ENCODE data around the gene NCBP1. TPM values are rescaled to one million over a fixed set of nuclear protein-coding genes. Genes with fewer than 3 reads are reported as not detected.

NCBP1 gene
- total RNA-seq, 1 donor from 2014 or later = 52.2 TPM

GRCh38 chr9:97594381-97594921 is 39.2 kb upstream of the NCBP1 start:
- Mint-ChIP-seq H3K36me3 (ENCODE audit: low read depth) (no peaks in the 10 kb centered on the region), H3K4me3 (no peak overlapping the region), H3K27ac (ENCODE audit: unreplicated experiment) (no peak overlapping the region), H3K27me3 (ENCODE audit: low read depth) (peaks cover 4% of the 10 kb centered on the region), H3K9me3 (no peaks in the 10 kb centered on the region), H3K4me1 (peaks cover 4% of the 10 kb centered on the region)
- no peak for DNase-seq (ENCODE audit: low read depth, low spot score)
- TF ChIP-seq CTCF (conservative IDR thresholded peaks at IDR 0.05) = no peak

GRCh38 chr9:97596906-97597305 is 36.7 kb upstream of the NCBP1 start:
- Mint-ChIP-seq H3K36me3 (ENCODE audit: low read depth) (peaks cover 2% of the 10 kb centered on the region), H3K4me3 (no peak overlapping the region), H3K9me3 (no peaks in the 10 kb centered on the region), H3K27me3 (ENCODE audit: low read depth) (peaks cover 2% of the 10 kb centered on the region), H3K4me1 (peaks cover 4% of the 10 kb centered on the region), H3K27ac (ENCODE audit: unreplicated experiment) (no peak overlapping the region)
- DNase-seq (ENCODE audit: low read depth, low spot score) = no peak
- TF ChIP-seq CTCF (conservative IDR thresholded peaks at IDR 0.05) = no peak

- Mint-ChIP-seq H3K27me3 (ENCODE audit: low read depth) (peaks cover 2% of the 10 kb centered on the region), H3K4me3 (peak overlapping the region; percentile 32), H3K9me3 (no peaks in the 10 kb centered on the region), H3K36me3 (ENCODE audit: low read depth) (peaks cover 2% of the 10 kb centered on the region), H3K4me1 (peaks cover 4% of the 10 kb centered on the region), H3K27ac (ENCODE audit: unreplicated experiment) (no peak overlapping the region)
- peak; percentile 69 for DNase-seq (ENCODE audit: low read depth, low spot score)
- TF ChIP-seq CTCF (conservative IDR thresholded peaks at IDR 0.05) = peak; percentile 87
These were observed 34.9 kb upstream of the NCBP1 start for GRCh38 chr9:97598461-97599288.

GRCh38 chr9:97599314-97599846 is 34.2 kb upstream of the NCBP1 start:
- no peak for DNase-seq (ENCODE audit: low read depth, low spot score)
- Mint-ChIP-seq H3K4me1 (peaks cover 4% of the 10 kb centered on the region), H3K27me3 (ENCODE audit: low read depth) (peaks cover 2% of the 10 kb centered on the region), H3K27ac (ENCODE audit: unreplicated experiment) (no peak overlapping the region), H3K9me3 (no peaks in the 10 kb centered on the region), H3K36me3 (ENCODE audit: low read depth) (peaks cover 2% of the 10 kb centered on the region), H3K4me3 (no peak overlapping the region)
- no peak for TF ChIP-seq CTCF (conservative IDR thresholded peaks at IDR 0.05)

GRCh38 chr9:97600531-97601227 is 32.9 kb upstream of the NCBP1 start:
- Mint-ChIP-seq H3K9me3 (no peaks in the 10 kb centered on the region), H3K4me3 (no peak overlapping the region), H3K27ac (ENCODE audit: unreplicated experiment) (no peak overlapping the region), H3K27me3 (ENCODE audit: low read depth) (peaks cover 2% of the 10 kb centered on the region), H3K36me3 (ENCODE audit: low read depth) (peaks cover 2% of the 10 kb centered on the region), H3K4me1 (peaks cover 4% of the 10 kb centered on the region)
- DNase-seq (ENCODE audit: low read depth, low spot score) = no peak
- TF ChIP-seq CTCF (conservative IDR thresholded peaks at IDR 0.05) = no peak
